AG08395 (cell line): Measurements from ENCODE around the gene GSN.

Experiments used
- DNase-seq: peaks from one replicate; pipeline ENCODE4 v3.0.0; 2012; ENCODE audit warnings: mixed read lengths, low spot score

Gene GSN

DNA sequence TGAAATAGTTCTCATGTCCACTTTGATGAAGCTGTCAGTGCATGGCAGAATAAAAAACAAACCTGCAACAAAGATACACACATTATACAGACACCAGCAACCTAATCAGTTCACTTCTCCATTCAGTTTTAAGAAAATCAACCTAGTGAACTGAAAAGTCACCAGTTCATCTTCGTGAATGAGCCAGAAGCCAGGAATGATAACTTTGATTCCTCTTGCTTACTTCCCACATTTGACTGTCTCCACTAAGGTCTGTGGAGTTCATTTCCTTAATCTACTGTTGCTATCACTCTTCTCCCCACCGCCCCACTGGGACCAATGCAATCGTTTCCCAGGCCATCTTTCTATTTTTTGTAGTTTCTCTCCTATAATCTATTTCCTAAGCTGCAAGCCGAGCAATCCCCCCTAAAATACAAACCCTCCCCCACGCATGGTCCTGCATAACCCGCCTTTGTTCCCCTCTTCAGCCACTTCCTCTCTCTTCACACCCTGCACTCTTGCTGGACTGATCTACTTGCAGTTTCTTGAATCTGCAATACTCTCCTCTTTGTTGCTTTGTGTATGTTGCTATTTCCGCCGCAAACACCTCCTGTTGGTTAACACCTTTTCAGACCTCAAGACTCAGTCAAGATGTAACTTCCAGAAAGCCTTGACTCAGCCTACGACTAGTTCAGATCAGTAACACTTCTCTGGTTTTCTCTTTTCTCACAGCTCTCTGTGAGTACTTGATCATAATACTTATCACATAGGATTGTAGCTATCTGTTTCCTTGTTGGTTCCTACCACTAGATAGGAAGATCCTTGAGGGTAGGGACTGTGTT is 85.5 kb downstream of the GSN start:
- no peak for DNase-seq

DNA sequence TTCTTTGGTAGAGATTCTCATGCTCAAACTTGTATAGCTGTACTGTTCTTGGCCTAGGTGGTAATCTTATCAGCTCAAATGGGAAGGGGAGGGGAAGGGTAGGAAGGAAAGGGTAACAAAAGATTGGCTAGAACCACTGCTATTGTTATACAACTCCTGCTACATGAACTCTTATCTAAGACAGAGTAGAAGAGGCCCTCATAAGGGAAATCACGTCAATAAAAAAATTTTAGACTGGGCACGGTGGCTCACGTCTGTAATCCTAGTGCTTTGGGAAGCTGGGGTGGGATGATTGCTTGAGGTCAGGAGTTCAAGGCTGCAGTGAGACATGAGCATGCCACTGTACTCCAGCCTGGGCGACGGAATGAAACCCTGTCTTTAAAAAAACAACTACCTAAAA is 86.2 kb downstream of the GSN start:
- no peak for DNase-seq

DNA sequence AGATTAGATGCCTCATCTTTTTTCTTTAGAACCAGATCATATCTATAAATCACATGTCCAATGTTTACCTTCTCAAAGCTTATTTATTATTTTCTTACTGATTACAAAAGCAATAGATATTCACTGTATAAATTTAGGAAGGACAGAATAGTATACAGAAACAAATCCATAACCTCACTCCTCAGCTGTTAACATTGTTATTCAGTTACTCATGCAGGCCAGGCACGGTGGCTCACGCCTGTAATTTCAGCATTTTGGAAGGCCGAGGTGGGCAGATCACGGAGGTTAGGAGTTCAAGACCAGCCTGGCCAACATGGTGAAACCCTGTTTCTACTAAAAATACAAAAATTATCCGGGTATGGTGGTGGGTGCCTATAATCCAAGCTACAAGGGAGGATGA is 86.8 kb downstream of the GSN start:
- DNase-seq: no peak

DNA sequence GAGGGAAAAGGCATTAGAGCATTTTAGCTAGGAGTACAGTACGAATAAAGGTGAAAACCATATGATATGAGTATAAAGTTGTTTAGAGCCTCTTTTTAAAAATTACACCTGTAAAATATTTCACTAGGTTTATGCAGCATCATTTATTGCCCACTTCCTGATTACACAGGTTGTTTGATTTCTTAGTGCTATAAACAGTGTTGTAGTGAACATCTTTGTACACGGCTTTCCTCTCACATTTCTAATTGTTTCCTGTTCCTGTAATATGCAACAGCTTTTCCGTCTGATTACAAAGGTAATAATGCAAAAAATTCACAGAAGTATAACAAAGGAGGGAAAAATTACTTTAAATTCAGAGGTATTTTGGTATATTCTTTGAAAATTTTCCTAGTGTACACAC is 89.0 kb downstream of the GSN start:
- no peak for DNase-seq

DNA sequence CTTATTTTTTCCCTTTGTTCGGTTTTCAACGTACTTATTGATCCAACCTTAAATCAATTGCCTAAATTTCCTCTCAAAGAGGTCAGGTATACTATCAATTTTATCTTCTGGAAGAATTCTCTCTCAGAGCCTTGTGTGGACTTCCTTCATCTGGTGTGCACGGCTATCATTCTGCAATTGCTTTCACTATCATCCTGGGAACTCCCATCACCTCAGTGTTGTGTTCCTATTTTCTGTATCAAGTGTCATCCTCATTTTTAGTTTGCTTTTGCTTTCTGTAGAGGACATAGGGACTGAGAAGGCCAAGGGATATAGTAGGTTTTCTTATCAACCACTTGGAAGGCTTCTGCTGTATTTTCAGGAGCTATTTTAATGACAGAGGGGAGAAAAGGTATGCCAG is 90.8 kb downstream of the GSN start:
- DNase-seq: no peak

DNA sequence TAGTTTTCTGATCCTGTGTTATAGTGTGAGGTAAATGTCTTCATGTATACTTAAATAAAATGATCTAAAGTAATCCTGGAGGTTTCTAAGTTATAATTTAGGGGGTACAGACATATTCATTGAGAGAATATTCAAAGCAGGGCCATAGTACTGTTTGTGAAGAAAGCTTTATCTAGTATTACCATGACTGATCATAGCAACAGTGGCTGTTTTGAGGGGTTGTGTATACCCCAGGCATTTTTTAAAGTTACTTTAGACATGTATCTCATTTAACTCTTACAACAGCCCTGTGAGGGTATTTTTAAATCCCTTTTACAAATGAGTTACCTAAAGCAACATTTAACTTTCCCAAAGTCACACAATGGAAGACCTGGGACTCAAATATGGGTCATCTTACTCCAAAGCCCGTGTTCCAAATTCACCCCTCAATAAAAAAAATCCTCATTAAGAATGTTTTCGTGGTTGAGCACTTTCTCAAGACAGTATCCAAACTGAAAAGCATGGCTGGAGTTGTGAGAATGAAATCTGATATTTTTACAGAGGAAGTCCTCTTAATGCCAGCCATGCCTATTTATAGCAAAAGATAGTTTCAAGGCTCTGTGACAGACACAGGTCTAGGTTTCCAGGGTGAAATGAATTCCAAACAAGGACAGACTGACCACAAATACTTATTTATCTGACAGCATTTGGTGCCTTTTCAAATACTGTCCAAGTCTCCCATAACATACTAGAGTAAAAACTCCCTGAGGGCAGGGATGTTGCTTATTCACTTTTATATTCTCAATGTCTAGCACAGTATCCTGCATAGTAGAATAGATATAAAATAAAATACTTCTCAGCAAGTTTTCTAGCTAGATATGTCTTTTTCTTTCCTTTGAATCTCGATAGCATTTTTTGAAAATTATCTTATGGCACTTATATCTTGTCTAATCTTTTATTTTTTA is 91.7 kb downstream of the GSN start:
- no peak for DNase-seq

DNA sequence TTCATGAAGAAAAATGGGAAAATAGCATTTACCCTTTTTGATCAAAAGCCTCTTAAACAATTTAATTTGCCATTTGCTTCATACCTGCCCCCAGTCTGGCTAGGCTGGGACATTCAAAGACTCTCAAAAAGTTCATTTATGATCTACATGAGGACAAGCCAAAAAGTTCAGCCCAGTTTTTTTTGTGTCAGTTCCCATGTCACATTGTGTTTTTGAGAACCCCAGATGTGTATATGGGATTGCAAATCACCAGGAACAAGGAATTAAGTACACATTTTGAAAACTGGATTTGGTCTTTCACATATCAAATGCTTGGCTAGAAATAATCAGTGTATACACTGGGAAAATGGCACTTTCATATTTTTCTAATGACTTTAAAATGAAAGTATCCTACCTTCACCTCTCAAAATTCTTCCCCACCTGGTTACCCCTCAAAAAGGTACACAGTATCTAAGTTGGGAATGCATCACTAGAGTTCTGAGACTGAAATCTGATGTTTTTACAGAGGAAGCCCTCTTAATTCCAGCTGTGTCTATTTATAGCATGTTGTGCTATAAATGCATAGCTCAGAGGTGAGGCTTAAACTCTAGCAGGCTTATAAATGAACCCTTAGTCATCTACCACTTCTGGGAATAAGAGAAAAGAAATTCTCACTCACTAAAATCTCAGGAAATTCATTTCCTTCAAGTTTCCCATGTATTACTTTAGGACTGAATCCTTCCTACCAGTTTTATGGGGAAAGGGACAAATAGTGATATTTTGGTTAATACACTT is 92.8 kb downstream of the GSN start:
- peak; percentile 71 for DNase-seq

DNA sequence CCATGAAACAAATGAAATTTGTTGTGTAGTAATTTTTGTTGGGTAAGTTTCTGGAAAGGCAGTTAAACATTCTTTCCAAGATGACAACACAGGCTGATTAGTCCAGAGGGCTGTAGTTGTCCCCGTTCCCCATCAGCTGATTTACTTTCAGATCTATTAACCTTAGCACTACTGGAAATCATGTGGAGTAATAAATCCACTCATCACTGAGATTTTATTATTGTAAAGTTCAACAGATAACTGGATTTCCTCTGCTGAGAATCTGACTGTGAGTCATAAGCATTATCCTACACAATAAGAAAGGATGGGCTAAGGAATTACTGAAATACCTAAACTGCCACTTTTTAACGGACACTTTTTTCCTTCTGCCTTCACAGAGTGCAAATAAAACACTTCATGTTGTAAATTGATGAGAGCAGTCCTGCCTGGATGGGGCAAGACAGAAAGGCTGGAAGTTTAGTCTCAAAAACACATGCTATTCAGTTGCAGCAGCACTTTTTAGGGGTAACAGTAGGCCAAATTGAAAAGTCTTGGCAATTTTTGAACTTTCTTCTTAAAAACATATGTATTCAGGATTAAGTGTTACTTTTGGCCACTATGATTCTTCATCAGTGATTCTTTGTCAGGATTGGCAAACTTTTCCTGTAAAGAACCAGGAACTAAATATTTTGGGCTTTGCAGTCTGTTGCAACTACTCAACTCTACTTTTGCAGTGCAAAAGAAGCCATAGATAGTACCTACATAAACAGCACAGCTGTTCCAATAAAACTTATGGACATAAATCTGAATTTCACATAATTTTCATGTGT is 95.1 kb downstream of the GSN start:
- peak; percentile 71 for DNase-seq

DNA sequence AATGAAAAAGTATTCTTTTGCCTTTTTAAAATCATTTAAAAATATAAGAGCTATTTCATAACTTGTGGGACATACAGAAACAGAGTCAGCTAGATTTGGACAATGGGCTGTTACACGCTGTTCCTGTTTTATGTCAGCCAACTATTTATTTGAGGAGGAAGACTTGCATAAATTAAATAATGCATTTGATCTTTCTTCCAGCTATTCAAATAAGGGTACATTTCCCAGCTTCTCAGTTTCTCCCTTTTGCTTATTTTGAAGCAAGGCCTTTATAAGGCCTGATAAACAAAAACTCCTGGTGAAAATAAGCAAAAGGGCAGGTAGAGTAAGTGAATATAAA is 95.6 kb downstream of the GSN start:
- DNase-seq: no peak

DNA sequence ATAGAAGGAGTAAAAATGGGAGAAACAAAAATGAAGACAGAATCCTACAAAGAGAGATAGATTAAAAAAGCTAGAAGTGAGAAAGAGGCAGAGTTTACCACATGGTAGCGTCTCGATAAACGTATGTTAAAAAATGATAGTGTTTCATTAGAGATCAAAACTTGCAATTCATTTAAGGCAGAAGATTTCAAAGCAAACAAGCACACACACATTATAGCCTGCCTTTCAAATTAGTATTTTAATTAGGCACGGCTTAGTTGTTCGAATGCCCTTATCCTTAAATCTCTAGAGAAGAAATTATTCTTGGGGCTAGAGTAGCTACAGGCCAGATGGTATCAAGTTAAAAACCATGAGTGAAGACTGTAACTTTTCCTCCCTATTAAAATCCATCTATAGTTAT is 96.1 kb downstream of the GSN start:
- DNase-seq: no peak

DNA sequence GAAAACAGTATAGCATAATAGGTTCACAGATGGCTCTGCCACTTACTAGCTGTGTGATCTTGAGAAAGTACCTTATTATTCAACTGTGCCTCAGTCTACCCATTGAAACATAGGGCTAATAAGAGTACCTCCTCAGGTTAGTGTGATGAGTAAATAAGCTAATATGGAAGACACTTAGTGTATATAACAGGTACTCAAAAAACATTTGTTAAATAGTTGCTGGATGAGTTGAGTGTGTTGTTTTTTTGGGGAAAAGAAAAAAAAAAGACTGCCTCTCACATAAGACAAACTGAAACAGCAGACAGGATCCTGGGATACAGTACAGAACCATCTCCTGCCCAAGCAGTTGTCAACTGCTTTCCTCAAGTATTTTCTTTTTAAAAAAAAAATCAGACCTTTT is 96.9 kb downstream of the GSN start:
- no peak for DNase-seq

DNA sequence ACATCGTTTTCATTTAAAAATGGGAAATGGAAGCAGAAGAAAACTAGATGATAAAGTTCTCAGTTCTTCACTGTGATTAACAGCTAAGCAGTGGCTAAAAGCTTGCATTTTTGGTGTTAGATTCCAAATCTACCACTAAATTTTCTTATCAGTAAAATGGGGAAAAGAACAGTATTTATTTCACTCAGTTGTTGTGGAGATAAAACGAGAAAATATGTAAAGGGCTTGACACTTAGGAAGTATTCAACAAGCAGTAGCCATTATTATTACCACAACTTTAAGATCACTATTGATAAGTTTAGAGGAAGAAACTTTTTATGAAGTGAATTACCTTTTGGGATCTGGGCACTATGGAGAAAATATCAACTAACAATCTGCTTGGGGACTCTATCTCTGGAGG is 97.6 kb downstream of the GSN start:
- DNase-seq: no peak

DNA sequence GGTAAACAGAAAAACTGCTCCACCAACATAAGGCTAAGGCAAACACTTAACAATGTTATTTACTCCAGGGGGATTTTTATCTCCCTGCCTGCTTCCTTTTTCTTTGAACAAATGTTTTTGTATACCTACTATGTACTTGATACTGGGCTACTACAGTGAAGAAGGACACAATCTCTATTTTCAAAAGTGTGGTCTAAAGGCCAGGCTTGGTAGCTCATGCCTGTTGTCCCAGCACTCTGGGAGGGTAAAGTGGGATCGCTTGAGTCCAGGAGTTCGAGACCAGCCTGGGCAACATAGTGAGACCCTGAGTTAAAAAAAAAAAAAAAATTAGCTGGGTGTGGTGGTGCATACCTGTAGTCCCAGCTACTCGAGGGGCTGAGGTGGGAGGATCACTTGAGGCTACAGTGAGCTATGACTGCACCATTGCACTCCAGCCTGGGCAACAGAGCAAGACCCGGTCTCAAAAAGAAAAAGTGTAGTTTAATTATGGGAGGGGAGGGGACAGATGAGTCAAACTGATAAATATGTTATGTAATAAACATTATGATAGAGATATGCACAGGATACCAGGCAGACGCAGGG is 98.7 kb downstream of the GSN start:
- DNase-seq: no peak

DNA sequence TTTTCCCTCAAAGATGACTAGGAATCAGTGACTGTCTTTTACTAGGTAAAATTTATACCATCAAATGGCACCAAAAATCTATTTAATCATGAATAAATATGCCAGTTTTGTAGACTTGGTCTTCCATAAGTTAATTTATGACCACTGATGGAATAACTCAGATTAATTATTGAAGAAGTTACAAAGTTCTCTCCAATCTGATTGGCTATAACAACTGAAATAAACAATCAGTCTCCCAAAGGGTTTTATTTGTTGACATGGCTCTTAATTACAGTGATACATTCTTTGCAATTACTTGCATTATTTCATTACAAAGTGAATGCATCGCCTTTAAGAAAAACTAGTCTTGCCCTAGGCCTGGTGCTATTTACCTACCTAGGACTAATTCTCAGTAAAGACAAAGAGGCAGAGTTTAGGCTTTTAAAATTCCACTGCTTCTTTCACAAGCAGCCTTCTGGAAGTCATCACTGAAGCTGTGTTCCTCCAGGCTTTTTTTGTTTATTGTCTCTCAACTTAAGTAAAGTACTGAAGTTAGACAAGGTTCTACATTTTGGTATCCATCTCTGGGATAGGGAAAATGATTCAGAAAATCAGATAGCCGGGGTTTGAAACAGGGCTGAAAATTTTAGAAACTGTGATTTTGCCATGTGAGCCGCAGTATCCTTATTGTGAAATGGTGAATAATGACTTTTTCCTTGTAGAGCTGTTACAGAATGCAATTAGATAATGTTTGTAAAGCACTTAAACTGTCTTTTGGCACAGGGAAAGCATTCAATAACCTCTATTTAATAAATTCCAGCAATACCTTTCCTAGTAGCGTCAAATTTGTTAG is 99.6 kb downstream of the GSN start:
- no peak for DNase-seq

DNA sequence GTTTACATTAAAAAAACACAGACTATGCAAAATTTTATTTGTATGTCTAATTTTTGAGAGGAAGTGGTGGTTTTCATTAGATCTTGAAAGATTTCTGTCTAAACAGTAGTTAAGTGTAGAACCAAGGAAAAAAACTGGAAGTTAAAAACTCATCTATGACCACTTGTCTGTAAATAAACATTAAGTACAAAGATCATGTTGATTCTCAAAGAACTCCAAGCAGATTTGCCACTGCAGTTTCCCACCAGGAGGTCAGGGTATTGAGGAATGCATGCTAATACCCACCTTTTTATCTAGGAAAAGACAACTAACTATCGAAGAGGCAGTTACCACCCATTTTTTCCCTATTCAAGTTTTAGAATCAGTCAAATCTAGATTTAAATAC is 100.2 kb downstream of the GSN start:
- DNase-seq: no peak

DNA sequence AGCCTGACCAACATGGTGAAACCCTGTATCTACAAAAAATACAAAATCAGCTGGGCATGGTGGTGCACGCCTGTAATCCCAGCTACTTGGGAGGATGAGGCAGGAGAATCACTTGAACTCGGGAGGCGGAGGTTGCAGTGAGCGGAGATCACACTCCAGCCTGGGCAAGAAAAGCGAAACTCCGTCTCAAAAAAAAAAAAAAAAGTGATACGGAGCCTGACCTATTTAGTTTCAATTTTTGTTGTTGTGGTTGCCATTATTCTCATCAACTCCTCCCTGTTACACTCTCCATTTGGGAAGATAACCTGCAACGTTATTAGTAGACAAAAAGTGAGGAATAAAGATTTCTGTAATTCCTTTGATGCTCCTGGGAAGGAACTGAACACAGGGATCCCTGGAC is 100.8 kb downstream of the GSN start:
- DNase-seq: no peak

DNA sequence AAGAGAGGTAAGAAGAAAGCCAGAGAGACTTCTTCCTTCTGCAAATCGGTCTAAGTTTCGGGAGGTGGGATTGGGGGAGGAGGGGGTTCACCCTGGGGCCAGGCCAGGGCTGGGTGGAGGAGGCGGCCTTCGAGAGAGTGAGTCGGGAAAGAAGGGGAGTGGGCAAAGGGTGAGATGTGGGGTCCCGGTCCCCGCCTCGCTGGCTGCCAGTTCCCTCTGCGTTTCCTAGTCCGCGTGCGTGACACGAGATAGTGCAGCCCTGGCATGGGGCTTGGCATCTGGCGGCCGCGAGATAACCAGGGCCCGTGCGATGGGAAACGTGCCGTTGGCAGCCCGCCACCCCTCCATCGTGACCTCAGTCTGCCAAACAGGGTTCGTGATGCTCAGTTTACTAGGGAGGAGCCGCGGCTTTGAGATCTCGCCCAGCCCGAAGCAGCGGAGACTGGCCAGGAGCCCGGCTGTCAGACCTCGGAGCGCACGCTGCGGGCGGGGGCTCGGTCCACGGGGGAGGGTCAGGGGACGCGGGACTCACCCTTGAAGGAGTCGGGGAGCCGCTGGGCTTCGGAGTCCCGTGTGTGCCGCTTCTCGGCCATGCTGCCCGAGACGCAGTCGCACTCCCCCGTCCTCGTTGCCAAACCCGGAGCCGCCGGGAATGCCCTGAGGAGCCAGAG is 101.8 kb downstream of the GSN start, which contains the start of gene STOM:
TSS of gene STOM (minus strand) at position 656 of the 671 bp plus-strand sequence. CDS start at position 593, 63 bp downstream.
- DNase-seq: peak; percentile 81

DNA sequence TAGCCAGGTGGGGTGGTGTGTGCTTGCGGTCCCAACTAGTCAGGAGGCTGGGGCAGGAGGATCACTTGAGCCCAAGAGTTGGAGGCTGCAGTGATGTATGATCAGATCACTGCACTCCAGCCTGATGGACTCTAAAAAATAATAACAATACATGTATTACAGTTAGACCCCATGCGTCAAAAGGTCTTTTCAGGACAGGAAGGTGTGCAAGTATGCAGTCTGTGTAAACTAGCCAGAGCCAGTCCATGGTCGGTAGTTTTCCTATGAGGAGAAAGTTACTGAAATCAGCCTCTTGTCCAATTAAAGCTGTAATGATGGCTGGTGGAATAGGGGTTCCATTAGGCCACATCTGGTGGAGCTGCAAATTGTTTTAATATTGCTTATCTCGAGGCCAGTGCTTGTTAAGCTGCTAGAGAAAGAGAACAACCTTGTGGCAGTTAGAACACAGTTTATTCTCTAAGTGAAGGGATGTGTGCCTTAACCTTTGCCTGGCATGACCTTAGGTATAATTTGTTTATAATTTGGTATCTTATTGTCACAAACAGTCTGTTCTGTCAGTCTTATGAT is 103.6 kb downstream of the GSN start:
- no peak for DNase-seq

DNA sequence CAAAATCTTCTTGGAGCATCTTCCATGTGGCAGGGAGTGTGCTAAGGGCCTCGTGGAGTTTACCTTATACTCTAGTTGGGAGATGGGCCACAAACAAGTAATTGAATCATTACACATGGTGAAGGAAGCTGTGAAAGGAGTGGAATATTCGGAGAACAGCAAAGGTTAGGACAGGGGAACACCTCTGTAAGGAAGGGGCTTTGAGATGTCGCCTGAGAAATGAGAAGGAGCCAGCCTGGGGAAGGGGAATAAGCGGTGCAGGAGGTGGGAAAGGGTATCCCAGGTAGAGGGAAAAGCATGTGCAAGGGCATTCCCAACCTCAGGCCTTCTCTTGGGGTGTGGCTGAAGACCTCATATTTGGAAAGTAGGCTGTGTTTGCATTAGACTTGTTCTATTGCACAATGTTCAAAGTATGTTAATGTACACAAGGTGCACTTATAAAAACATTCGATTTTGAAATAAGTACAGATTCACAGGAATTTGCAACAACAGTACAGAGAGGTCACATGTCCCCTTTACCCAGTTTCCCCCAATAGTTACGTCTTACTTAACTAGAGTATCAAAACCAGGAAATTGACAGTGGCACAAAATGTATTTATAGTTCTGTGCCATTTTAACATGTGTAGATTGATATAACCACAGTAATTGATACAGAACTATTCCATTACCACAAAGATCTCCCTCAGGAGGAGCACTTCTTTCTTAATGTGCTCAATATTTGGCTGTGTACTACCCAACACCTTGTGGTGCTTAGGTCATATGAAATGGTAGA is 104.5 kb downstream of the GSN start:
- no peak for DNase-seq
